NCI-H2171 treated with DMSO at 0.1 percent for 48 hours (cell line): ENCODE measurements around the gene PSMB11.

Experiments
- DNase-seq: peaks from one replicate; lab custom pipeline; 2025; lab: John Stamatoyannopoulos, UW

The PSMB11 gene

GRCh38 chr14:23015618-23016017, 26.4 kb upstream of the PSMB11 start:
- DNase-seq = no peak

DNA sequence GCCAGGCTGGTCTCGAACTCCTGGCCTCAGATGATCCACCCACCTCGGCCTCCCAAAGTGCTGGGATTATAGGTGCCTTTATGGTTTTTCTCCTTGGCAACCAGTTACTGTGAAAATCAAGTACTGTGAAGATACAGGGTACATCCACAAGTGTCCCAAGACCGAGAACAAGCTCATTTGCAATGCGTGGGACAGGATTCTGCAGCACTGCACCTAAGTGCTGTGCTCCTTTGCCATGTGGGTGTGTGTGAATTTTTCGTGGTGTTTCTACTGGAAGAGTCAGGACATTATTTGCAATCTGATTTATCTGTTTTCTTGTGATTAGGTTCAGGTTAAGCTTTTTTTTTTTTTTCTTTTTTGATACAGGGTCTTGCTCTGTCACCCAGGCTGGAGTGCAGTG, 24.9 kb upstream of the PSMB11 start:
- DNase-seq = no peak

DNA sequence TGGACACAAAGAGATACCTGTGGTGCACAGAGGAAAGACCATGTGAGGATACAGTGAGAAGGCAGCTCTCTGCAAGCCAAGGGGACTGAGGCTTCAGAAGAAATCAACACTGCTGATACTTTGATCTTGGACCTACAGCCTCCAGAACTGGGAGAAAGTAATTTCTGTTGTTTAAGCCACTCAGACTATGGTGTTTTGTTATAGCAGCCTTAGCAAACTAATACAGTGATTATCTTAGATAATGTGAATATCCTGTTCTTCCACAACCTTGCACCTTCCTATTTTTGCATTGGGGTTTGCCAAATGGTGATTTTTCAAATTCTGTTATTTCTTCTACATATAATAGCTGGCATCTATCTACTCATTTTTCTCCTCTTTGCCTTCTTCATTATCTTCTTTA, 23.9 kb upstream of the PSMB11 start:
- DNase-seq = no peak

GRCh38 chr14:23020143-23021128, 21.6 kb upstream of the PSMB11 start:
- no peak for DNase-seq

GRCh38 chr14:23021434-23021833, 20.6 kb upstream of the PSMB11 start:
- DNase-seq = peak; percentile 53

- DNase-seq = no peak
Observed at GRCh38 chr14:23021889-23022442, 20.0 kb upstream of the PSMB11 start.

DNA sequence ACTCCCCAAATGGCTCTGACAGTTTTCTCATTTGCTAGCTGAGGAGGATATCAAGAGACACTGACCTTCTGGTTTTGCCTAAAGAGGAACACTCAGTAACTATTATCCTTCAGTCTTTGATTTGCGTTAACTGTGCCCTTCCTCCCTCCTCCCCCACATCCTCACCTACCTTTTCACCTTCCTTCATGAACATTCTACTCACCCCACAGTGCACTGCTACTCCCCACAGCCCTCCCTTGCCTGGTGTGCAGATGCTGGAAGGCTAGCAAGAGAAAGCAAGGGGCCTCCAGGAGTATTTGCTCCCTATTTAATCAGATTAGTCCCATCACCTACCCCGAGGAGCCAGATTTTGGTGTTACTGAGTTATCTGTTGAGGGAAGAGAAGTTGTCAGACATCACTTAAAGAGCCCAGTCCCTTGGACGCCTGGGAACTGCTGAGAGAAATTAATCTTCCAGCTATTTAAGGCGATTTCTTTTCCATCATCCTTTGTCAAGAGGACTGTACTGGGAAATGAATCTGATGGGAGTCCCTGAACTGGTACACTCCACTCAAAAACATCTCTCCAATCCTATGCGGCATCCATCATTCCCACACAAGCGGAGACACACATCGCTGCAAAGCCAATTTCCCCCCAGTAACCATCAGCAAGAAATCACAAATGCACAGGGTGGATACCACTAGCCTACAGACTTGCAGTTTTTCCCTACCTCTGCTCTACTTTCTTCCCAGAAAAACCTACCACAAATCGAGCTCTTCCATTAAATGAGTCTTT, 18.8 kb upstream of the PSMB11 start:
- DNase-seq = no peak

GRCh38 chr14:23023795-23024152, 18.2 kb upstream of the PSMB11 start:
- DNase-seq = no peak

DNA sequence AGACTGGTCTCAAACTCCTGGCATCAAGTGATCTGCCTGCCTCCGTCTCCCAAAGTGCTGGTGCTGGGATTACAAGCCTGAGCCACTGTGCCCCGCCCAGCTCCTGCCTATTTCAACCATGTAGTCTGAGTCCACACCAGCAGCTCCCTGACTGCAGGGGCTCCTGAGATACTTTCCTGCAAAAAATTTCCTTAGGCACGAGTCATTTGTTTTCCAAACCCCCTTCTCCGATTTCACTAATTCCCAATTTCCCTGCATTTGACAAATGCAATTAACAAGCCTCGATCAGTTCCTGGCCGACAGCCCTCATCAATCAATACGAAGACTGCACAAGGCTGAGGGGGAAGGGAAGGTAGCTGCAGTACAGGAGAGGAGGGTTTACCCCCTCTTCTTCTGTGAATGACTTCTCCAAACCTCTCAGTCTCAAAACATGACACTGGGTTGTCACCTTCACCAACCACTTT, 17.4 kb upstream of the PSMB11 start:
- DNase-seq = peak; percentile 100

DNA sequence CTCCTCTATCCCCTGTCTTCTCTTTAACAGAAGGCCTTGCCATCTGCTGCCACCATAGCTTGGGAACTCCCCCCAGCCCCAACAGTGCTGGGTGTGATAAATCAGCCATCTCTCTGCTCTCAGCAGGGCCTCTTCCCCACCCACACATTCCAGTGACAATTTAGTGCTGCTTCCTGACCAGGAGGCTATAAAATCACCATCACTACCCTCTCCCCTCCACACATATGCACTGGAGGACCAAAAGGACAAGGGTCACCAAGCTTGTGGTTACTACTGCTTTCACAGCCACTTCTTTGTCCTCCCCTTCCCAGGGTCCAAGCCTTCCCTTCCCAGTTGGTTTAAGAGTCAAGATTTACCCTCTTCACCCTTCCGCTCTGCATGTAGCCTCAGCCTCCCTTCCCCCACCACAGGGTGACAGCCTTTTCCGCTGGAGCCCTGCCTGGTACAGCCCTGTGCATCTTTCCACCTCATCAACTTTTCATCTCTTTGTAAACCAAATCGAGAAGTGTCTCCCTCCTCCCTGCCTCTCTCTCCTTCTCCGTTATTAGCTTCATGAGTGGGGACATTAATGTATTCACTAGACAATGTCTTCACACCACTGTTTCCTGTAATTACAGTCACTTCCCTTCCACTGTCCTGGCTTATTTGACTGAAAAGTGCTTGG, 16.7 kb upstream of the PSMB11 start:
- DNase-seq = peak; percentile 97

- DNase-seq = no peak
Observed at GRCh38 chr14:23028799-23029198, 13.2 kb upstream of the PSMB11 start.

DNA sequence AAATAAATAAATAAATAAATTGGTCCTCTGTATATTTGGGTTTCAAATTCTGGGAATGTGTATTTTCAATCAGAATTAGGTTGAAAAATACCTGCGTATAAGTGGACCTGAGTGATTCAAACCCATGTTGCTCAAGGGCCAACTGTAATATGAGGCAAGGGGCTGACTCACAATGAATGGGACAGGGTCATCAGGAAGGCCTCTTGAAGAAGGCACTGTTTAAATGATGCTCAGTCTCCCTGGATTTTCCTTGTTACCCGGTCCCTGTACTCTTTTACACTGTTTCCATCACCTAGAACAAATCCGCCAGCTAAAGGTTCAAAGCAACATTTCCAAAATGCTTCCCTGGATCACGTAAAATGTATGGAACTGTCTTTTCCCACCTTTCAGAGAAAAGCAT, 11.1 kb upstream of the PSMB11 start:
- no peak for DNase-seq

DNA sequence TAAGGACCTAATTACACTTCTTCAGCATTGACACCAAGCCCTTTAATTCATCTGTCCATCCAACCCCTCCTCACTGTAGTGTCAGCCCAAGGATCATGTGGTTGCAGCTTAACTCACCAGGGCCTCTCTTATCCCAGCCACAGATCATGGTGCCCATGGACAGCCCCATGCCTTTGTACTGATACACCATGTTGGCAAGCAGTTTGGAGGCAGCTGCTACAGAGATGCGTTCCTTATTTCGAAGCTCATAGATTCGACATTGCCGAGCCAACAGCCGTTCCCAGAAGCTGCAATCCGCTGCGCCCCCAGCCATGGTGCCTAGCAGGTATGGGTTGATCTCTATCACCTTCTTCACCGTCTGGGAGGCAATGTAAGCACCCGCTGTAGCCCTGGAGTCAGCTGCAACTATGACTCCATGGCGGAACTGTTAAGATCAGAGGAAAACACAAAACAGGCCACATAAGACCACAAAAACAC, 8.7 kb upstream of the PSMB11 start:
- DNase-seq = no peak

DNA sequence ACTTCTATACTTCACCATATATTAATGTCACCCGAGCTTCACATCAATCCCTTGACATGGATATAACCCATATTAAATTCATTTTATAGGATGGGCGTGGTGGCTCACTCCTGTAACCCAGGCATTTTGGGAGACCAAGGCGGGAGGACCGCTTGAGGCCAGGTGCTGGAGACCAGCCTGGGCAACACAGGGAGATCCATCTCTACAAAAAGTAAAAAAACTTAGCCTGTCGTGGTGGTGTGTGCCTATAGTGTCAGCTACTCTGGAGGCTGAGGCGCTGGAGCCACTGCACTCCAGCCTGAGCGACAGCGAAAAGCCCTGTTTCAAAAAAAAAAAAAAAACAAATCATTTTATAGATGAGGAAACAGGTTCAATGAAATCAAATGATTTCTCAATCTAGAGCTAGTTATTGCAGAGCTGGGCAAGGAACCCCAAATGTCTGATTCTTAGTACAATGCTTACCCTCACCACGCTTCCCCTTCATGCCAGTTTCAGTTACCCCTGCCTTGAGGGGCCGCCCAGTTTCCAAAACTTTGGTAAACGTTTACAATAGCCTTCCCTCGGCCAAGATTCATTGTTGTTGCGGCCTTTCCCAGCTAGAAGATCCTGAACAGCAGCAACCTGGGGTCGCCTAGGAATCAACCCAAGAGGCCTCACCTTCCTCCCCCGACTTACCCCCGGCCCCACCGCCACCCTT, 8.1 kb upstream of the PSMB11 start:
- no peak for DNase-seq

DNA sequence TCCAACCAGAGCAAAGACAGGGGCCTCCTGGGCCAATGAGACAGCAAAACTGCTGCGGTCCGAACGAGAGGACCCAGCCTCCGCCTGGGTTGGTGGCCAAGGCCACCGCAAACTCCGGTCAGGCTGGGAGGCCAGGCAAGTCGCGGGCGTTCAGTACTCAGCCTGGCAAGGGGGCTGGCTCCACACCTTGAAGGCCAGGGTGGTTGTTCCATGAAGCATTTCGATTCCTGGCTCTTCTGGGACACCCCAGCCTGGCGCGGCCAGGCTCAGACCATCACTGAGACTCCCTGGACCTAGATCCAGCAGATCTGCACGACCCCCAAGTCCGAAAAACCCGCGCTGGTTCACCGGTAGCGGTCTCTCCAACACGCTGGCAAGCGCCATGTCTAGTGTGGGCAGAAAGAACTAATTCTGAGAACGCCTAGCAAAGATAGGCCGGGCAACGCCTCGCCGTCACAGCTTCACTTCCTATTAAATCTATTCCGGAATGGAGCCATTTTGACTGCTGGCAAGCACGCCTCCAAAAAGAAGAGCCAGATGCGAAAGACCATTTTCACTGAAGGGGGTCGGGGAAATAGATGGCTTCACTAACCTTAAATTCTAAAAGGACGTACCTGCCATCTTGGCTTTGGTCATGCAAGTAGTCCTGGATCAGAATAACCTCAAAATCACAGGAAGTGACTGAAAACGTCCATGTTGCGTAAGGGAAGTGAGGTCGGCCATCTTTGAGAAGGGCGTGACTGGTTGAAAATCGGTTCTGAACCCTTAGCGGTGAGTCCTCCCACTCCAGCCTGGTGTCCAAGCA, 7.3 kb upstream of the PSMB11 start, which contains the start of gene PSMB5:
TSS of gene PSMB5 (minus strand) at position 403 of the 805 bp plus-strand sequence. CDS start at position 384, 19 bp downstream.
- no peak for DNase-seq

DNA sequence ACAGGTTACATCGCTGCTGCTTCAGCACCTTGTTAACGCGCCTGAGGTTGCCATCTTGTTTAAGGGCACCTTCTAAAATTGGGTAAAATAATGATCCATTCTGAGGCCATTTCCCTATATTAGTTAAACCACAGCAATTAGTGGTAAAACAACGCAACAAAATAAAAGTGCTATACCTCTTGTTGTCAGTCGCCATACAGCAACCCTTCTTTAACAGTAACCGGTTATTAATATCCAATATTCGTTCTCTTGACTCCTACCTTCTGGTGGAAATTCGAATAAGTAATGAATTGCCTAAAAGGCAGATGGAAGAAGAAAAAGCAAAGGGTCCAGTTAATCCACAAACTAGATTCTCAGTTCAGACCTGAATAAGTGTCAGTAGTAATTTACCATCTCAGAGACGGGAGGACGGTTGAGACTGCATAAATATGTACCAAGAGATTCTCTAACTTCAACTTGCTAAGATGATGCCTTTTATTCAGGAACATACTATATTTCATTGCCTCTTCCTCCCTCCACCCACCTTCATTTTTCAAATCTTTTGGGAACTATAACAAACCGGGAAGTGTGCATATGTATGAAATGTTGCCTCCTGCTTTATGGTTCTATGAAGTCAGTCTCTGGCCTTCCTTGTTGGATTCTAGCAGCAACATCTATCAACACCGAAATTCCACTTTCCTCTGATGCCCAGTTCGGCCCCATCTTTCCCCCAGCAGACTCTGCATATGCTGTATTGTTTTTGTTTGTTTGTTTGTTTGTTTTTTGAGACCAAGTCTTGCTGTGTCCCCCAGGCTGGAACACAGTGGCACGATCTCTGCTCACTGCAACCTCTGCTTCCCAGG, 6.5 kb upstream of the PSMB11 start:
- no peak for DNase-seq

DNA sequence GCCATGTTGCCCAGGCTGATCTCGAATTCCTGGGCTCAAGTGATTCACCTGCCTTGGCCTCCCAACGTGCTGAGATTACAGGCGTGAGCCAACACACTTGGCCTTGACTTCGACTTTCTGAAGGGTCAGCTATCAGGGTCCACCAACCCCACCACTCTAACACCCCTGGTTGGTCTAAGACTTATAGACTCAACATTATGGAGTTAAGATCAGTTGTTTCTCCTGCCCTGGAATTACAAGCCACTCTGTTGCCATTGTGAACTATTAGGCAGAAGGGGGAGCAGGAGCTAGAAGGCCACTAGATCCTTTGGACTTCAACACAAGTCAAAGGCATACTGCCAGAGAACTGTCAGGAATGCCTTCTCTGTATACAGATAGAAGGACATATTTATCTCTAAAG, 1.9 kb upstream of the PSMB11 start:
- no peak for DNase-seq

GRCh38 chr14:23041729-23042128, 283 bp upstream of the PSMB11 start:
- DNase-seq = no peak

- DNase-seq = no peak
Observed at GRCh38 chr14:23043145-23043544, 1.1 kb downstream of the PSMB11 start.
